Osteocyte (in vitro differentiated cells): Measurements from ENCODE around the gene LRCH1. TPM values are rescaled to one million over a fixed set of nuclear protein-coding genes. Genes with fewer than 3 reads are reported as not detected.
"Not testable (repeated sequence)": the region's sequence is repeated elsewhere in the genome, so short reads cannot be mapped to it uniquely, and the experiment has no call there.

ENCODE experiments used
- DNase-seq: peaks from one replicate; pipeline ENCODE4 v3.0.0; 2021; ENCODE audit warnings: mixed read lengths; ENCODE audit not compliant: unreplicated experiment; ENCODE audit errors: extremely low spot score
- H3K27ac Mint-ChIP-seq: one replicate; pipeline ENCODE4 v1.8.0; 2021; ENCODE audit warnings: mild to moderate bottlenecking, mixed read lengths; ENCODE audit not compliant: unreplicated experiment
- H3K27me3 Mint-ChIP-seq: one replicate; pipeline ENCODE4 v1.8.0; 2021; ENCODE audit warnings: mixed read lengths; ENCODE audit not compliant: unreplicated experiment
- H3K36me3 Mint-ChIP-seq: one replicate; pipeline ENCODE4 v1.8.0; 2021; ENCODE audit warnings: mixed read lengths; ENCODE audit not compliant: unreplicated experiment
- H3K4me1 Mint-ChIP-seq: one replicate; pipeline ENCODE4 v1.8.0; 2021; ENCODE audit warnings: mixed read lengths; ENCODE audit not compliant: unreplicated experiment
- H3K4me3 Mint-ChIP-seq: one replicate; pipeline ENCODE4 v1.8.0; 2021; ENCODE audit warnings: mild to moderate bottlenecking, moderate library complexity, mixed read lengths; ENCODE audit not compliant: unreplicated experiment
- H3K9me3 Mint-ChIP-seq: one replicate; pipeline ENCODE4 v1.8.0; 2021; ENCODE audit warnings: mixed read lengths; ENCODE audit not compliant: unreplicated experiment
- CTCF ChIP-seq: fragments of 200-600 bp; sonication (generic); IDR thresholded peaks from 2 replicates; pipeline ENCODE4 v1.5.0; 2021; ENCODE audit warnings: antibody characterized with exemption, mild to moderate bottlenecking, moderate library complexity
- total RNA-seq: library from RNA; stranded (reverse); gene quantifications from 2 replicates; pipeline ENCODE4 v1.2.1, GENCODE V29; 2021

The LRCH1 gene
- total RNA-seq, 1 donor from 2014 or later: 13.9 TPM

- peak overlapping the region; percentile 24 for H3K27ac Mint-ChIP-seq
- no peak overlapping the region for H3K4me3 Mint-ChIP-seq
- no peaks in the 10 kb centered on the region for H3K9me3 Mint-ChIP-seq
- no peaks in the 10 kb centered on the region for H3K27me3 Mint-ChIP-seq
- peaks cover 3% of the 10 kb centered on the region for H3K36me3 Mint-ChIP-seq
- H3K4me1 Mint-ChIP-seq: peaks cover 22% of the 10 kb centered on the region
- no peak for DNase-seq
- no peak for TF ChIP-seq CTCF
Observed at GRCh38 chr13:46756977-46757376, 204.0 kb downstream of the LRCH1 start.

- peaks cover 3% of the 10 kb centered on the region for H3K36me3 Mint-ChIP-seq
- H3K27me3 Mint-ChIP-seq: no peaks in the 10 kb centered on the region
- no peak overlapping the region for H3K27ac Mint-ChIP-seq
- no peaks in the 10 kb centered on the region for H3K9me3 Mint-ChIP-seq
- no peak for TF ChIP-seq CTCF
- peaks cover 22% of the 10 kb centered on the region for H3K4me1 Mint-ChIP-seq
- no peak overlapping the region for H3K4me3 Mint-ChIP-seq
- DNase-seq: no peak
Observed at GRCh38 chr13:46757640-46758039, 204.7 kb downstream of the LRCH1 start.

GRCh38 chr13:46759846-46760245 is 206.9 kb downstream of the LRCH1 start:
- no peak for DNase-seq

GRCh38 chr13:46761174-46761573 is 208.2 kb downstream of the LRCH1 start:
- Mint-ChIP-seq H3K36me3 (no peaks in the 10 kb centered on the region), H3K9me3 (no peaks in the 10 kb centered on the region), H3K4me1 (peaks cover 22% of the 10 kb centered on the region), H3K4me3 (no peak overlapping the region), H3K27ac (no peak overlapping the region), H3K27me3 (no peaks in the 10 kb centered on the region)
- no peak for TF ChIP-seq CTCF
- DNase-seq: no peak

More at GRCh38 chr13:46759846-46760245, 206.9 kb downstream of the LRCH1 start:
- Mint-ChIP-seq H3K27me3 (no peaks in the 10 kb centered on the region), H3K9me3 (no peaks in the 10 kb centered on the region), H3K27ac (no peak overlapping the region), H3K36me3 (no peaks in the 10 kb centered on the region), H3K4me1 (peaks cover 22% of the 10 kb centered on the region), H3K4me3 (no peak overlapping the region)
- no peak for TF ChIP-seq CTCF

GRCh38 chr13:46761866-46762265 is 208.9 kb downstream of the LRCH1 start:
- Mint-ChIP-seq H3K36me3 (no peaks in the 10 kb centered on the region), H3K27ac (no peak overlapping the region), H3K9me3 (no peaks in the 10 kb centered on the region), H3K4me3 (no peak overlapping the region), H3K4me1 (peaks cover 16% of the 10 kb centered on the region), H3K27me3 (no peaks in the 10 kb centered on the region)
- TF ChIP-seq CTCF: no peak
- no peak for DNase-seq

GRCh38 chr13:46769925-46770324 is 217.0 kb downstream of the LRCH1 start:
- H3K9me3 Mint-ChIP-seq, H3K27ac Mint-ChIP-seq, DNase-seq, H3K27me3 Mint-ChIP-seq, H3K4me3 Mint-ChIP-seq, H3K4me1 Mint-ChIP-seq: not testable (repeated sequence)
- peaks cover 40% of the 10 kb centered on the region for H3K36me3 Mint-ChIP-seq
